H9 (cell line): ENCODE data around the gene PRR7. TPM values are rescaled to one million over a fixed set of nuclear protein-coding genes. Genes with fewer than 3 reads are reported as not detected.

Source experiments
- DNase-seq: peaks from one replicate; pipeline ENCODE4 v3.0.0-alpha.2; 2017
- H2AFZ ChIP-seq: one replicate; pipeline ENCODE4 v1.6.1; 2013; ENCODE audit warnings: mild to moderate bottlenecking, low read length, control low read depth, moderate library complexity
- H2AK5ac ChIP-seq: 2 replicates; pipeline ENCODE4 v1.6.1; 2013; ENCODE audit warnings: low read length, control low read depth, mixed read lengths; ENCODE audit not compliant: insufficient read length
- H2BK120ac ChIP-seq: one replicate; pipeline ENCODE4 v1.6.1; 2013; ENCODE audit warnings: low read depth, mild to moderate bottlenecking, low read length, control low read depth, inconsistent platforms; ENCODE audit not compliant: poor library complexity, severe bottlenecking
- H2BK12ac ChIP-seq: 2 replicates; pipeline ENCODE4 v1.6.1; 2013; ENCODE audit warnings: low read length, control low read depth, mixed read lengths, low read depth; ENCODE audit not compliant: insufficient read length
- H2BK15ac ChIP-seq: 2 replicates; pipeline ENCODE4 v1.6.1; 2013; ENCODE audit warnings: low read depth, low read length, control low read depth
- H2BK20ac ChIP-seq: one replicate; pipeline ENCODE4 v1.6.1; 2013; ENCODE audit warnings: low read depth, mild to moderate bottlenecking, low read length, control low read depth, inconsistent platforms; ENCODE audit not compliant: poor library complexity, severe bottlenecking
- H2BK5ac ChIP-seq: 2 replicates; pipeline ENCODE4 v1.6.1; 2013; ENCODE audit warnings: low read length, control low read depth, mixed read lengths; ENCODE audit not compliant: insufficient read length
- H3K14ac ChIP-seq: 2 replicates; pipeline ENCODE4 v1.6.1; 2013; ENCODE audit warnings: low read length, control low read depth; ENCODE audit not compliant: insufficient read depth
- H3K18ac ChIP-seq: 2 replicates; pipeline ENCODE4 v1.6.1; 2013; ENCODE audit warnings: low read depth, mild to moderate bottlenecking, mixed read lengths, low read length, control low read depth; ENCODE audit not compliant: insufficient read length
- H3K23ac ChIP-seq: 2 replicates; pipeline ENCODE4 v1.6.1; 2013; ENCODE audit warnings: low read length, control low read depth, mixed read lengths, low read depth; ENCODE audit not compliant: insufficient read length
- H3K23me2 ChIP-seq: 2 replicates; pipeline ENCODE4 v1.6.1; 2013; ENCODE audit warnings: low read depth, mild to moderate bottlenecking, mixed read lengths, low read length, control low read depth; ENCODE audit not compliant: insufficient read length, poor library complexity, severe bottlenecking
- H3K27ac ChIP-seq: 2 replicates; pipeline ENCODE4 v1.5.1; 2013; ENCODE audit warnings: low read length, control low read depth, mixed read lengths, low read depth; ENCODE audit not compliant: insufficient read length
- H3K27me3 ChIP-seq: 2 replicates; pipeline ENCODE4 v1.6.1; 2013; ENCODE audit warnings: low read length, control low read depth, inconsistent platforms; ENCODE audit not compliant: insufficient read depth
- H3K4ac ChIP-seq: 2 replicates; pipeline ENCODE4 v1.6.1; 2013; ENCODE audit warnings: low read depth, mild to moderate bottlenecking, control low read depth, inconsistent platforms, low read length, moderate library complexity
- H3K4me1 ChIP-seq: 2 replicates; pipeline ENCODE4 v1.6.1; 2013; ENCODE audit warnings: low read length, control low read depth, inconsistent platforms; ENCODE audit not compliant: insufficient read depth
- H3K4me2 ChIP-seq: 2 replicates; pipeline ENCODE4 v1.6.1; 2013; ENCODE audit warnings: low read length, control low read depth, mixed read lengths; ENCODE audit not compliant: insufficient read length, insufficient read depth
- H3K56ac ChIP-seq: 2 replicates; pipeline ENCODE4 v1.6.1; 2013; ENCODE audit warnings: low read depth, mild to moderate bottlenecking, mixed read lengths, low read length, control low read depth; ENCODE audit not compliant: insufficient read length
- H3K79me1 ChIP-seq: 2 replicates; pipeline ENCODE4 v1.6.1; 2013; ENCODE audit warnings: low read depth, mild to moderate bottlenecking, moderate library complexity, low read length, control low read depth, inconsistent platforms; ENCODE audit not compliant: insufficient read depth, poor library complexity, severe bottlenecking
- H3K79me2 ChIP-seq: 2 replicates; pipeline ENCODE4 v1.6.1; 2013; ENCODE audit warnings: low read length, control low read depth, inconsistent platforms; ENCODE audit not compliant: insufficient read depth
- H3K9ac ChIP-seq: 2 replicates; pipeline ENCODE4 v1.6.1; 2013; ENCODE audit warnings: low read length, control low read depth, mixed read lengths; ENCODE audit not compliant: insufficient read length; ENCODE audit errors: extremely low read depth
- H3K9me3 ChIP-seq: one replicate; pipeline ENCODE4 v1.6.1; 2013; ENCODE audit warnings: low read depth, low read length, inconsistent platforms; ENCODE audit not compliant: control insufficient read depth
- H3T11ph ChIP-seq: one replicate; pipeline ENCODE4 v1.6.1; 2013; ENCODE audit warnings: mild to moderate bottlenecking, low read length, control low read depth, inconsistent platforms
- H4K20me1 ChIP-seq: one replicate; pipeline ENCODE4 v1.6.1; 2013; ENCODE audit not compliant: control insufficient read depth, insufficient read length, insufficient read depth
- H4K5ac ChIP-seq: 2 replicates; pipeline ENCODE4 v1.6.1; 2013; ENCODE audit warnings: low read depth, mild to moderate bottlenecking, mixed read lengths, low read length, control low read depth; ENCODE audit not compliant: insufficient read length
- H4K8ac ChIP-seq: replicated peaks from 2 replicates; pipeline ENCODE4 v1.6.1; 2013; ENCODE audit warnings: low read length, control low read depth, mixed read lengths, low read depth; ENCODE audit not compliant: insufficient read length
- H4K91ac ChIP-seq: 2 replicates; pipeline ENCODE4 v1.6.1; 2013; ENCODE audit warnings: low read depth, mild to moderate bottlenecking, moderate library complexity, mixed read lengths, low read length, control low read depth; ENCODE audit not compliant: insufficient read length
- H3K27ac Mint-ChIP-seq, 3 experiments: 2 replicates in 2 of 3; 3 replicates in 1 of 3; pipeline ENCODE4 v1.8.0; 2020 to 2021; ENCODE audit warnings: mixed read lengths in 3 of 3, mild to moderate bottlenecking in 1 of 3, moderate library complexity in 1 of 3
- H3K27me3 Mint-ChIP-seq: 2 replicates; pipeline ENCODE4 v1.8.0; 2021; ENCODE audit warnings: low read depth, mild to moderate bottlenecking, moderate library complexity, mixed read lengths
- H3K36me3 Mint-ChIP-seq, 3 experiments: 2 replicates in 2 of 3; 3 replicates in 1 of 3; pipeline ENCODE4 v1.8.0; 2020 to 2021; ENCODE audit warnings: low read depth in 3 of 3, mixed read lengths in 3 of 3; ENCODE audit not compliant: insufficient read depth in 1 of 3
- H3K4me1 Mint-ChIP-seq, 2 experiments: 2 replicates each; pipeline ENCODE4 v1.8.0; 2020; ENCODE audit warnings: mixed read lengths in 2 of 2
- H3K4me3 Mint-ChIP-seq, 2 experiments: 2 replicates in 1 of 2; 3 replicates in 1 of 2; pipeline ENCODE4 v1.8.0; 2020 to 2021; ENCODE audit warnings: mild to moderate bottlenecking in 2 of 2, mixed read lengths in 2 of 2, moderate library complexity in 1 of 2
- H3K9me3 Mint-ChIP-seq, 2 experiments: 2 replicates in 1 of 2; 3 replicates in 1 of 2; pipeline ENCODE4 v1.8.0; 2020; ENCODE audit warnings: mild to moderate bottlenecking in 2 of 2, mixed read lengths in 2 of 2, moderate library complexity in 1 of 2
- WGBS: extraction: QIAGEN DNeasy Blood & Tissue Kit; methylation state at CpG from one replicate; pipeline ENCODE4 v1.1.7; 2013; ENCODE audit warnings: missing lambda C conversion rate, low lambda C conversion rate, mixed read lengths; ENCODE audit not compliant: insufficient read length; ENCODE audit errors: extremely low coverage; 5-methylcytosine and 5-hydroxymethylcytosine counted together
- total RNA-seq: library from RNA; stranded (reverse); gene quantifications from 2 replicates; pipeline ENCODE4 v1.2.1, GENCODE V29; 2021
- TF ChIP-seq, protein P1 (sequence below): fragments of 200-600 bp; sonication (generic); conservative IDR thresholded peaks from 3 replicates; pipeline ENCODE4 v1.8.0; 2021; ENCODE audit warnings: antibody characterized with exemption, mild to moderate bottlenecking

Gene PRR7
- total RNA-seq, 1 experiment from 2014 or later = 9.6 TPM

GRCh38 chr5:177468685-177469628, 22.3 kb downstream of the PRR7 start:
- Histone ChIP-seq H2AFZ (no peak overlapping the region), H3K79me1 (peaks cover 10% of the 10 kb centered on the region), H3K79me2 (peaks cover 26% of the 10 kb centered on the region; the same call in 1 of the 2 replicates), H4K20me1 (no peaks in the 10 kb centered on the region), H4K91ac (no peak overlapping the region), H2AK5ac (no peak overlapping the region), H2BK20ac (no peak overlapping the region), H3K14ac (no peak overlapping the region; the same call in 1 of the 2 replicates), H3K27ac (no peak overlapping the region), H2BK5ac (no peak overlapping the region), H3K56ac (no peak overlapping the region), H3K4ac (no peak overlapping the region), H2BK120ac (no peak overlapping the region), H3K4me2 (no peak overlapping the region), H3T11ph (no peak overlapping the region), H3K9me3 (no peaks in the 10 kb centered on the region), H3K18ac (no peak overlapping the region), H2BK12ac (no peak overlapping the region), H3K23ac (no peak overlapping the region), H3K9ac (no peak overlapping the region), H3K27me3 (no peaks in the 10 kb centered on the region), H3K23me2 (peaks cover 4% of the 10 kb centered on the region), H4K8ac (no peak overlapping the region), H4K5ac (no peak overlapping the region), H3K4me1 (peaks cover 15% of the 10 kb centered on the region; the same call in 1 of the 2 replicates), H2BK15ac (no peak overlapping the region)
- TF ChIP-seq, protein P1, sequence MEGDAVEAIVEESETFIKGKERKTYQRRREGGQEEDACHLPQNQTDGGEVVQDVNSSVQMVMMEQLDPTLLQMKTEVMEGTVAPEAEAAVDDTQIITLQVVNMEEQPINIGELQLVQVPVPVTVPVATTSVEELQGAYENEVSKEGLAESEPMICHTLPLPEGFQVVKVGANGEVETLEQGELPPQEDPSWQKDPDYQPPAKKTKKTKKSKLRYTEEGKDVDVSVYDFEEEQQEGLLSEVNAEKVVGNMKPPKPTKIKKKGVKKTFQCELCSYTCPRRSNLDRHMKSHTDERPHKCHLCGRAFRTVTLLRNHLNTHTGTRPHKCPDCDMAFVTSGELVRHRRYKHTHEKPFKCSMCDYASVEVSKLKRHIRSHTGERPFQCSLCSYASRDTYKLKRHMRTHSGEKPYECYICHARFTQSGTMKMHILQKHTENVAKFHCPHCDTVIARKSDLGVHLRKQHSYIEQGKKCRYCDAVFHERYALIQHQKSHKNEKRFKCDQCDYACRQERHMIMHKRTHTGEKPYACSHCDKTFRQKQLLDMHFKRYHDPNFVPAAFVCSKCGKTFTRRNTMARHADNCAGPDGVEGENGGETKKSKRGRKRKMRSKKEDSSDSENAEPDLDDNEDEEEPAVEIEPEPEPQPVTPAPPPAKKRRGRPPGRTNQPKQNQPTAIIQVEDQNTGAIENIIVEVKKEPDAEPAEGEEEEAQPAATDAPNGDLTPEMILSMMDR = no peak
- H3K36me3 Mint-ChIP-seq = peaks cover 51 to 76% (median 73%) of the 10 kb centered on the region in 3 experiments
- H3K9me3 Mint-ChIP-seq = peaks cover 2 to 11% of the 10 kb centered on the region in 2 experiments; a peak in 1 of 5 replicates
- peak; percentile 81 for DNase-seq
- WGBS = no CpG with 5 or more reads among the region's 25 CpGs
- peaks cover 19 to 42% of the 10 kb centered on the region in 2 experiments for H3K4me1 Mint-ChIP-seq
- peak overlapping the region in 2 of 3 experiments; percentile 64 to 81; a peak in 5 of 7 replicates for H3K27ac Mint-ChIP-seq
- no peaks in the 10 kb centered on the region; the same call in 1 of the 2 replicates for H3K27me3 Mint-ChIP-seq
- H3K4me3 Mint-ChIP-seq = peak overlapping the region in 1 of 2 experiments; percentile 50; a peak in 2 of 5 replicates
